ENCODE data around the gene CEACAM5. TPM values are rescaled to one million over a fixed set of nuclear protein-coding genes. Genes with fewer than 3 reads are reported as not detected.
A peak's percentile ranks its signal among the peaks of the same experiment; 100 is the strongest.
"Not testable (repeated sequence)": the region's sequence is repeated elsewhere in the genome, so short reads cannot be mapped to it uniquely, and the experiment has no call there.

Gene CEACAM5
- total RNA-seq, 4 donors from 2014 or later: 86.4 to 374 (median 293) TPM

GRCh38 chr19:41707871-41708371, 505 bp upstream of the CEACAM5 start:
- intact Hi-C loops (cut with DNase I): no loop called here
- 80% methylated on average over 1 of the region's 5 CpGs; no CpG with 5 or more reads in 1 of the 2 donors for WGBS, 2 donors
- DNase-seq: no peak
- no peak overlapping the region for H3K27ac ChIP-seq
- H3K27me3 ChIP-seq: peaks cover 0 to 78% (median 0%) of the 10 kb centered on the region in 4 donors
- H3K4me3 ChIP-seq: peak overlapping the region in 1 of 4 donors; percentile 38
- no peaks in the 10 kb centered on the region for H3K9me3 ChIP-seq
- peaks cover 0 to 8% (median 0%) of the 10 kb centered on the region in 3 donors for H3K4me1 ChIP-seq
- H3K36me3 ChIP-seq: no peaks in the 10 kb centered on the region
- TF ChIP-seq POLR2A (IDR thresholded peaks at IDR 0.05) (no peak), CTCF (IDR thresholded peaks at IDR 0.05) (no peak)

- Histone ChIP-seq H3K4me3 (peak overlapping the region in 3 of 4 donors; percentile 7 to 38 (median 32)), H3K27me3 (peaks cover 0 to 75% (median 0%) of the 10 kb centered on the region in 4 donors)
- intact Hi-C loops (cut with DNase I); DNase-seq; H3K9me3 ChIP-seq; H3K27ac ChIP-seq; H3K4me1 ChIP-seq; H3K36me3 ChIP-seq: not testable (repeated sequence)
- 75 to 83% methylated on average over 6 to 7 of the region's 8 CpGs for WGBS, 2 donors
Observed at GRCh38 chr19:41709516-41709915, 1.1 kb downstream of the CEACAM5 start.

GRCh38 chr19:41709951-41710645, 1.7 kb downstream of the CEACAM5 start:
- Histone ChIP-seq H3K27me3 (peaks cover 0 to 75% (median 0%) of the 10 kb centered on the region in 4 donors), H3K9me3 (no peaks in the 10 kb centered on the region), H3K4me3 (peak overlapping the region; percentile 7 to 38 (median 34)), H3K4me1 (peaks cover 0 to 8% (median 0%) of the 10 kb centered on the region in 3 donors), H3K27ac (peak overlapping the region in 1 of 4 donors; percentile 6), H3K36me3 (peaks cover 0 to 4% (median 0%) of the 10 kb centered on the region in 3 donors)
- TF ChIP-seq POLR2A (IDR thresholded peaks at IDR 0.05): no peak
- no peak for TF ChIP-seq CTCF (IDR thresholded peaks at IDR 0.05)
- WGBS, 2 donors: 77% methylated on average over 7 of the region's 8 CpGs; no CpG with 5 or more reads in 1 of the 2 donors
- intact Hi-C loops (cut with DNase I): no loop called here
- no peak for DNase-seq

- WGBS, 2 donors: 77 to 80% methylated on average over 10 to 12 of the region's 13 CpGs
- Histone ChIP-seq H3K27ac (no peak overlapping the region), H3K27me3 (peaks cover 0 to 75% (median 0%) of the 10 kb centered on the region in 4 donors), H3K36me3 (peaks cover 0 to 12% (median 0%) of the 10 kb centered on the region in 3 donors), H3K4me3 (peak overlapping the region in 3 of 4 donors; percentile 18 to 38 (median 32)), H3K4me1 (peaks cover 0 to 8% (median 0%) of the 10 kb centered on the region in 3 donors), H3K9me3 (no peaks in the 10 kb centered on the region)
- no peak for TF ChIP-seq POLR2A (IDR thresholded peaks at IDR 0.05)
- no peak for TF ChIP-seq CTCF (IDR thresholded peaks at IDR 0.05)
- no peak for DNase-seq
- intact Hi-C loops (cut with DNase I): no loop called here
Observed at GRCh38 chr19:41711376-41712261, 3.2 kb downstream of the CEACAM5 start.

GRCh38 chr19:41714598-41714997, 6.2 kb downstream of the CEACAM5 start:
- no peak for TF ChIP-seq POLR2A (IDR thresholded peaks at IDR 0.05)
- no peak for TF ChIP-seq CTCF (IDR thresholded peaks at IDR 0.05)
- intact Hi-C loops (cut with DNase I): no loop called here
- no peaks in the 10 kb centered on the region for H3K9me3 ChIP-seq
- H3K4me1 ChIP-seq: no peaks in the 10 kb centered on the region
- H3K27ac ChIP-seq: no peak overlapping the region
- DNase-seq: no peak
- no peak overlapping the region for H3K4me3 ChIP-seq
- WGBS, 2 donors: 58 to 72% methylated on average over 3 of the region's 5 CpGs
- H3K36me3 ChIP-seq: peaks cover 0 to 17% (median 0%) of the 10 kb centered on the region in 3 donors
- H3K27me3 ChIP-seq: peaks cover 0 to 73% (median 0%) of the 10 kb centered on the region in 4 donors

All from esophagus squamous epithelium (tissue), 5 donors.